Gastroesophageal sphincter (tissue), 3 donors: ENCODE data around the gene TNFRSF8.

Experiments
- EP300 ChIP-seq: sonication (generic); formaldehyde crosslinking; IDR thresholded peaks from one replicate; pipeline ENCODE4 v1.6.1; 2017; ENCODE audit warnings: antibody characterized with exemption, mild to moderate bottlenecking
- POLR2A ChIP-seq, 2 donors: fragments of 450-650 bp; IDR thresholded peaks; one replicate each; pipeline ENCODE4 v1.6.1; 2017; ENCODE audit warnings: antibody characterized with exemption in 2 of 2, mild to moderate bottlenecking in 2 of 2, moderate library complexity in 1 of 2
- TF ChIP-seq, protein P1 (sequence below), 4 experiments: fragments of 200-600 bp in 2 of 4; fragments of 450-650 bp in 2 of 4; sonication (generic) in 1 of 4; IDR thresholded peaks; one replicate each; pipeline ENCODE4 v1.5.1; 2017 to 2019; ENCODE audit warnings: antibody characterized with exemption in 4 of 4, mild to moderate bottlenecking in 2 of 4, moderate library complexity in 2 of 4

- TF ChIP-seq, protein P1, sequence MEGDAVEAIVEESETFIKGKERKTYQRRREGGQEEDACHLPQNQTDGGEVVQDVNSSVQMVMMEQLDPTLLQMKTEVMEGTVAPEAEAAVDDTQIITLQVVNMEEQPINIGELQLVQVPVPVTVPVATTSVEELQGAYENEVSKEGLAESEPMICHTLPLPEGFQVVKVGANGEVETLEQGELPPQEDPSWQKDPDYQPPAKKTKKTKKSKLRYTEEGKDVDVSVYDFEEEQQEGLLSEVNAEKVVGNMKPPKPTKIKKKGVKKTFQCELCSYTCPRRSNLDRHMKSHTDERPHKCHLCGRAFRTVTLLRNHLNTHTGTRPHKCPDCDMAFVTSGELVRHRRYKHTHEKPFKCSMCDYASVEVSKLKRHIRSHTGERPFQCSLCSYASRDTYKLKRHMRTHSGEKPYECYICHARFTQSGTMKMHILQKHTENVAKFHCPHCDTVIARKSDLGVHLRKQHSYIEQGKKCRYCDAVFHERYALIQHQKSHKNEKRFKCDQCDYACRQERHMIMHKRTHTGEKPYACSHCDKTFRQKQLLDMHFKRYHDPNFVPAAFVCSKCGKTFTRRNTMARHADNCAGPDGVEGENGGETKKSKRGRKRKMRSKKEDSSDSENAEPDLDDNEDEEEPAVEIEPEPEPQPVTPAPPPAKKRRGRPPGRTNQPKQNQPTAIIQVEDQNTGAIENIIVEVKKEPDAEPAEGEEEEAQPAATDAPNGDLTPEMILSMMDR (IDR thresholded peaks at IDR 0.05), result no peak
- TF ChIP-seq POLR2A (IDR thresholded peaks at IDR 0.05), result no peak
- TF ChIP-seq EP300, result no peak
These were observed 27.2 kb downstream of the TNFRSF8 start for GRCh38 chr1:12090326-12090725.
